Muscle layer of colon (tissue), 2 donors: Measurements from ENCODE around the gene PLXNA2.

Experiments
- H3K27ac ChIP-seq: one replicate; pipeline ENCODE4 v1.7.0; 2013; ENCODE audit warnings: low read depth, mild to moderate bottlenecking, low read length, moderate library complexity
- H3K27me3 ChIP-seq, 2 donors: one replicate each; pipeline ENCODE4 v1.7.0; 2013; ENCODE audit warnings: low read length in 2 of 2, mild to moderate bottlenecking in 2 of 2; ENCODE audit not compliant: insufficient read depth in 2 of 2, control insufficient read depth in 1 of 2
- H3K36me3 ChIP-seq: one replicate; pipeline ENCODE4 v1.7.0; 2013; ENCODE audit warnings: mild to moderate bottlenecking, low read length; ENCODE audit not compliant: insufficient read depth
- H3K4me1 ChIP-seq: one replicate; pipeline ENCODE4 v1.7.0; 2013; ENCODE audit warnings: mild to moderate bottlenecking, low read length; ENCODE audit not compliant: insufficient read depth
- H3K4me3 ChIP-seq, 2 donors: one replicate each; pipeline ENCODE4 v1.7.0; 2013; ENCODE audit warnings: low read length in 2 of 2, low read depth in 1 of 2, mild to moderate bottlenecking in 1 of 2, moderate library complexity in 1 of 2
- H3K9ac ChIP-seq: one replicate; pipeline ENCODE4 v1.7.0; 2013; ENCODE audit warnings: low read length
- H3K9me3 ChIP-seq: one replicate; pipeline ENCODE4 v1.7.0; 2013; ENCODE audit warnings: mild to moderate bottlenecking, low read length
- donor health status: abdominal sarcoma.
- donor health status: Adenocarcinoma of cecum.

PLXNA2 gene

GRCh38 chr1:208162903-208163302 lies 81.3 kb downstream of the PLXNA2 start:
- H3K27ac ChIP-seq: no peak overlapping the region

GRCh38 chr1:208161656-208162375 lies 82.4 kb downstream of the PLXNA2 start:
- H3K27me3 ChIP-seq: no peaks in the 10 kb centered on the region
- H3K4me3 ChIP-seq: no peak overlapping the region
- H3K4me1 ChIP-seq: peaks cover 47% of the 10 kb centered on the region
- H3K9ac ChIP-seq: no peak overlapping the region
- no peaks in the 10 kb centered on the region for H3K36me3 ChIP-seq
- peak overlapping the region; percentile 33 for H3K27ac ChIP-seq
- H3K9me3 ChIP-seq: no peaks in the 10 kb centered on the region

More at GRCh38 chr1:208162903-208163302, 81.3 kb downstream of the PLXNA2 start:
- H3K36me3 ChIP-seq: no peaks in the 10 kb centered on the region
- no peaks in the 10 kb centered on the region for H3K9me3 ChIP-seq
- H3K27me3 ChIP-seq: no peaks in the 10 kb centered on the region
- no peak overlapping the region for H3K4me3 ChIP-seq
- no peak overlapping the region for H3K9ac ChIP-seq
- H3K4me1 ChIP-seq: peaks cover 41% of the 10 kb centered on the region

- H3K27ac ChIP-seq: peak overlapping the region; percentile 33
These were observed 83.2 kb downstream of the PLXNA2 start for GRCh38 chr1:208161005-208161404.

GRCh38 chr1:208160259-208160819 lies 83.8 kb downstream of the PLXNA2 start:
- Histone ChIP-seq H3K9ac (no peak overlapping the region), H3K4me3 (no peak overlapping the region), H3K9me3 (no peaks in the 10 kb centered on the region), H3K27ac (peak overlapping the region; percentile 21), H3K4me1 (peaks cover 50% of the 10 kb centered on the region), H3K36me3 (no peaks in the 10 kb centered on the region), H3K27me3 (no peaks in the 10 kb centered on the region)

More at GRCh38 chr1:208161005-208161404, 83.2 kb downstream of the PLXNA2 start:
- Histone ChIP-seq H3K4me3 (no peak overlapping the region), H3K9ac (no peak overlapping the region), H3K27me3 (no peaks in the 10 kb centered on the region), H3K9me3 (no peaks in the 10 kb centered on the region), H3K36me3 (no peaks in the 10 kb centered on the region), H3K4me1 (peaks cover 50% of the 10 kb centered on the region)

- H3K9ac ChIP-seq: no peak overlapping the region
- H3K27ac ChIP-seq: peak overlapping the region; percentile 21
- H3K9me3 ChIP-seq: no peaks in the 10 kb centered on the region
These were observed 84.5 kb downstream of the PLXNA2 start for GRCh38 chr1:208159555-208160258.

GRCh38 chr1:208158640-208159554 lies 85.3 kb downstream of the PLXNA2 start:
- Histone ChIP-seq H3K27me3 (no peaks in the 10 kb centered on the region), H3K27ac (no peak overlapping the region), H3K4me1 (peaks cover 50% of the 10 kb centered on the region), H3K36me3 (no peaks in the 10 kb centered on the region), H3K9me3 (no peaks in the 10 kb centered on the region), H3K4me3 (no peak overlapping the region), H3K9ac (no peak overlapping the region)

More at GRCh38 chr1:208159555-208160258, 84.5 kb downstream of the PLXNA2 start:
- Histone ChIP-seq H3K4me3 (no peak overlapping the region), H3K4me1 (peaks cover 50% of the 10 kb centered on the region), H3K27me3 (no peaks in the 10 kb centered on the region), H3K36me3 (no peaks in the 10 kb centered on the region)

GRCh38 chr1:208157769-208158168 lies 86.4 kb downstream of the PLXNA2 start:
- H3K4me3 ChIP-seq: no peak overlapping the region
- no peak overlapping the region for H3K27ac ChIP-seq
- no peak overlapping the region for H3K9ac ChIP-seq
- peaks cover 48% of the 10 kb centered on the region for H3K4me1 ChIP-seq
- no peaks in the 10 kb centered on the region for H3K36me3 ChIP-seq
- no peaks in the 10 kb centered on the region for H3K27me3 ChIP-seq
- no peaks in the 10 kb centered on the region for H3K9me3 ChIP-seq

GRCh38 chr1:208156741-208157140 lies 87.4 kb downstream of the PLXNA2 start:
- Histone ChIP-seq H3K9me3 (no peaks in the 10 kb centered on the region), H3K27me3 (no peaks in the 10 kb centered on the region), H3K4me1 (peaks cover 40% of the 10 kb centered on the region), H3K27ac (no peak overlapping the region), H3K4me3 (no peak overlapping the region), H3K36me3 (no peaks in the 10 kb centered on the region), H3K9ac (no peak overlapping the region)

- Histone ChIP-seq H3K9me3 (no peaks in the 10 kb centered on the region), H3K36me3 (no peaks in the 10 kb centered on the region), H3K27me3 (no peaks in the 10 kb centered on the region), H3K27ac (no peak overlapping the region), H3K4me3 (no peak overlapping the region), H3K9ac (no peak overlapping the region), H3K4me1 (peaks cover 36% of the 10 kb centered on the region)
These were observed 87.9 kb downstream of the PLXNA2 start for GRCh38 chr1:208156310-208156709.

- Histone ChIP-seq H3K27ac (no peak overlapping the region), H3K4me3 (no peak overlapping the region), H3K27me3 (no peaks in the 10 kb centered on the region), H3K9ac (no peak overlapping the region), H3K36me3 (no peaks in the 10 kb centered on the region), H3K9me3 (no peaks in the 10 kb centered on the region), H3K4me1 (peaks cover 27% of the 10 kb centered on the region)
These were observed 89.2 kb downstream of the PLXNA2 start for GRCh38 chr1:208154679-208155642.
